Cardiac septum (tissue), 1 donor: Measurements from ENCODE around the gene KCNJ4. TPM values are rescaled to one million over a fixed set of nuclear protein-coding genes. Genes with fewer than 3 reads are reported as not detected.

Source experiments
- DNase-seq: peaks from one replicate; pipeline ENCODE4 v3.0.0-alpha.2; 2020; ENCODE audit warnings: low spot score
- intact Hi-C: fragments of 100-400 bp; cut with DNase I; formaldehyde crosslinking; loops from one replicate; pipeline ENCODE4 v1.14.0; 2022
- total RNA-seq: library from RNA; stranded (reverse); fragmentation: NEBNext Ultra II Directional; extraction: Animal tissue kit (Norgen Biotek cat#: 25700); gene quantifications from one replicate; pipeline ENCODE4 v1.2.1, GENCODE V29; 2021
- donor health status: DM: no; HTN: no; CAD: no.

Gene KCNJ4
- total RNA-seq, 1 donor from 2014 or later, result 67.8 TPM

GRCh38 chr22:38440747-38441350 is 14.2 kb downstream of the KCNJ4 start:
- DNase-seq, result no peak
- intact Hi-C loops, result no loop called here

DNA sequence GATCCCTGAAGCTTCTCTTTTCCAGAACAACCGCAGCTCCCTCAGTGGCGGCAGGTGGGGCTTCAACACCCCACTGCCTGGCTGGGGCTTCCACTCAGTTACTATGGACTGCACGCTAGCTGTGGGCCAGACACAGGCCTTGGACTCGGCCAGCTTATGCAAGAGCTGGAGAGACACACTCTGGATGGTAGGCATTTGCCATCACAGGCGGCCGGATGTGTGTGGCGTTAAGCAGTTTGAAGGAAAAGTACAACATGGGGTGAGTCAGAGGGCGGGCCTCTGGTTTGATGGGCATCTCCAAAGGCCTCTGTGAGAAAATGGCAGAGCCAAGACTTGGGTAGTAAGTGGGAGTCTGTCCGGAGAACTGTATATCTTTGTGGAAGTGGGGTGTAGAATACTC is 17.6 kb downstream of the KCNJ4 start:
- intact Hi-C loops, result no loop called here
- no peak for DNase-seq

DNA sequence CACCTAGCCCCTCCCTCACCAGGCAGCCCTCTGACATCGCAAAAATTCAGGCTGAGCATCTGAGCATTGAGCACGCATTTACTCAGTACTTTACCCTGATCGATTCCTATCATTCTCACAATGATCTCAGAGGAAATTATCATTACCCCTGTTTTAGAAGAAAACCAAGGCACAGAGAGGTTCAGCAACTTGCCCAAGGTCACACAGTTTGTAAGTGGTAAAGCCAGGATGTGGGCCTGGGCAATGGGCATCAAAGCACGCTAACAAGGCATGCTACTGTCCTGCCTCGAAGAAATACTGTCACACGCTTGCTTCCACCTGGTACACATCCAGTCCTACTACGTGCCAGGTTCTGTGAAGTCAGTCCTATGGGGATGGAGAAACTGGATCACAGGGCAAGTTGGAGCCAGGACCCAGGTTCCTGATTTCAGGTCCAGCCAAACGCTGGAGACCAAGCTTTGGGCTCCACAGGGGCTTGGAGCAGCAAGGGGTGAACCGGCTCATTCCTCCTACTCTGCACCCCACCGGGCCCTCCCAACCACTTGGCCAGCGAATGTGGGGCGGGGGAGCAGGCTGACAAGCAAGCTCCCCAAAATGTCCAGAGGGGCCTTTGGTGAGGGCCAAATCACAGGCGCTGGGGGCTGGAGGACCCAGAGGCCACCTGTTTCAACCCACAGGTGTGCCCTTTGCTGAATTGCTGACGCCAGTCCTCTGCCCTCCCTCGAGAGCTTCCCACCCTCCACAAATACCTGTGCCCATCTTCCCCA is 18.2 kb downstream of the KCNJ4 start:
- intact Hi-C loops, result no loop called here
- DNase-seq, result no peak

GRCh38 chr22:38435965-38436364 is 19.0 kb downstream of the KCNJ4 start:
- intact Hi-C loops, result no loop called here
- no peak for DNase-seq

DNA sequence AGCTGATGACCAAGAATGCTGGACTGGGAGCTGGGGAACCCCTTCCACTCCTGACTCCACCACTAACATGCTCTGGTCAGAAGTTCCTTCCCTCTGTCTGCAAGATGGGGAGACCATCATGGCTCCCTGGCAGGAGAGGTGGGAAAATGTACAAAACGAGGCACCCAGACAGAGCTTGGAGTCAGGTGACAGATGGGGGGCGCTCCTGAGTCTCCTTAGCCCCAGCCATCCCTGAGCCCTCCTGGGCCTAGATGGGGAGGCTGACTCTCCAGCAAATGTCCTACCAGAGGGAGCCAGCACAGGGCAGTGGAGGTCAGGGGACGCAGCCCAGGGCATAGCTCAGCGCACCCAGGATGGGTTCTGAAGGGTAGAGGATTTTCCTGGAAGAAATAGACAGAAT is 20.0 kb downstream of the KCNJ4 start:
- intact Hi-C loops, result no loop called here
- no peak for DNase-seq

GRCh38 chr22:38433871-38434270 is 21.1 kb downstream of the KCNJ4 start:
- intact Hi-C loops, result no loop called here
- DNase-seq, result no peak

- DNase-seq, result no peak
These were observed 22.7 kb downstream of the KCNJ4 start for GRCh38 chr22:38432264-38432663.

GRCh38 chr22:38431266-38432010 is 23.6 kb downstream of the KCNJ4 start:
- no peak for DNase-seq
- intact Hi-C loops, result no loop called here

More at GRCh38 chr22:38432264-38432663, 22.7 kb downstream of the KCNJ4 start:
- intact Hi-C loops, result no loop called here

DNA sequence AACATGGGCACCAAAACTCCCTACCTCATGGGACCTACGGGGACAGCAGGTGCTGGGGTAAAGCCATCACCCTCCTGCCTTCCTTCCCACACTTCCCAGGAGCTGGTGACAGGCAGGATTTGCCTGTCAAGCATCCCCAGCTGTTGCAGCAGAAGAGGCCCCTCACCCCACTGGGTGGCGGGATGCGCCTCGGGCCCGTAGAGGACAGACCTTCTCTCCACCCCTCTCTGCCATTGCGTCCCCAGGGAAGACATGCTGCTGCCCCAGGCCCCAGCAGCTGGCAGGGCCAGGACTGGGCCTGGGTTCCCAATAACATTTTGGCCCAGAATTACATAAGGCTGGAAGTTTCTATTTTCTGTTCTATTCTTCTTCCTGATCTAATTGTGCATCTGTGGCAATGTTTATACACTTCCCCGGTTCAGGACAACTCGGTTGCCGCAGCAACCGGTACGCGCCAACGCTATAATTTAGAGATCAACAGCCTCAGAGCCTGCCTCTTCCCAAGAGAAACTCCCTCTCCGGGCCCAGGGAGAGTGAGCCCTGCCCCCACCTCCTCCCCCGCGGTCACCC is 25.4 kb downstream of the KCNJ4 start:
- no peak for DNase-seq
- intact Hi-C loops, result no loop called here

GRCh38 chr22:38428714-38429113 is 26.3 kb downstream of the KCNJ4 start:
- DNase-seq, result no peak
- intact Hi-C loops, result no loop called here

DNA sequence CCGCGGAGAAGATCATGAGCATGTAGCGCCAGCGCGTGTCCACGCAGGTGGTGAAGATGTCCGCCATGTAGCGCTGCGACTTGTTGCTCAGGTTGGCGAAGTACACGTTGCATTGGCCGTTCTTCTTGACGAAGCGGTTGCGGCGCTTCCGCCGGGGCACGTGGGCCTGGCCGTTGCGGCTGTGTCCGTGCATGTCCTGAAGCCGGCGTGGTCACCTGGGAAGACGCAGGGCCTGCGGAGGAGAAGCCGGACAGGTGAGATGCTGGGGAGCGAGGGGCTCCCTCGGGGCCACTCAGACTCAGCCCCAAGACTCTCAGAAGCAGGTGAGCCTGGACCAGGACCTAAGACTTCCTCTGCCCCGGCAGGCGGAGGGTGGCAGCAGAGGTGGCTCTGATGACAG is 27.1 kb downstream of the KCNJ4 start:
- intact Hi-C loops, result no loop called here
- DNase-seq, result no peak

GRCh38 chr22:38427465-38427864 is 27.5 kb downstream of the KCNJ4 start:
- intact Hi-C loops, result no loop called here
- no peak for DNase-seq

DNA sequence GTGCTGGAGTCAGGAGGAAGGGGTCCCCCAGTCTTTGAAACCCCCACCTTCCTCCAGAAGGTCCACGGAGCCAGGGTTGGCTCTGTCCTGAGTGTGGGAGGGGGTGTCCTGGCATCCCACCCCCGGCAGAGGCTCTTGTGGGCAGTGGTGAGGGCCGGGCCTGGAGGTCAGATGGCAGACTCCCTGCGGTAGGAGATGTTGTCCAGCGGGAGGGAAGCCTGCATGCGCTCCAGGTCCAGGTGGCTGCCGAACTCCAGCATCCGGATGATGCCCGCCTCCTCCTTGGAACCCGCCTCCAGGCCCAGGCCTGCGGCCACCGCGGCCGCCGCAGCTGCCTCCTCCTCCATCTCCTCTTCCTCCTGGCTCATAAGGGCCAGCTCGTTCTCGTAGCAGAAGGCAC is 28.4 kb downstream of the KCNJ4 start:
- intact Hi-C loops, result no loop called here
- DNase-seq, result no peak

DNA sequence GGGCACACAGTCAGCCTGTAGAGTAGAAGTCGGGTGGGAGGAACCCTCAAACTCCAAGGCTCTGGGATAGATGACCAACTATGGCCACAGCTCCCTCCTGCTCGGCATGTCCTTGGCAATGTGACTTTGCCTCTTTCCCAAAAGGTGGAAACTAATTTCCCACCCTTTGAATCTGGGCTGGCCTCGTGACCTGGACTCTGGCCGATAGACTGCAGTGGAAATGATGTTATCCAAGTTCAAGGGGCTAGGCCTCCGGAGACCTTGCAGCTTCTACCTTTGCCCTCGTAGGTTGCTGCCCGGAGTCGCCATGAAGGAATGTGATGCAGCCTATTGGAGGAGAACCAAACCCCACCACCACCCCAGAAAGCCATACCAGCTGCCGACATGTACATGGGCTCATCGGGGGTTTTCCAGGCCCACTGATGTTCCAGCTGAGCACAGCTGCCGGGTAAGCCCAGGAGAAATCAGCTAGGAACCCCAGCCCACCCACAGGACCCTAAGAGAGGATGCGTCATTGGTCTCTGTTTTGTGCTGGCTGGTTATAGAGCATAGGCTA is 30.4 kb downstream of the KCNJ4 start:
- intact Hi-C loops, result no loop called here
- DNase-seq, result no peak

DNA sequence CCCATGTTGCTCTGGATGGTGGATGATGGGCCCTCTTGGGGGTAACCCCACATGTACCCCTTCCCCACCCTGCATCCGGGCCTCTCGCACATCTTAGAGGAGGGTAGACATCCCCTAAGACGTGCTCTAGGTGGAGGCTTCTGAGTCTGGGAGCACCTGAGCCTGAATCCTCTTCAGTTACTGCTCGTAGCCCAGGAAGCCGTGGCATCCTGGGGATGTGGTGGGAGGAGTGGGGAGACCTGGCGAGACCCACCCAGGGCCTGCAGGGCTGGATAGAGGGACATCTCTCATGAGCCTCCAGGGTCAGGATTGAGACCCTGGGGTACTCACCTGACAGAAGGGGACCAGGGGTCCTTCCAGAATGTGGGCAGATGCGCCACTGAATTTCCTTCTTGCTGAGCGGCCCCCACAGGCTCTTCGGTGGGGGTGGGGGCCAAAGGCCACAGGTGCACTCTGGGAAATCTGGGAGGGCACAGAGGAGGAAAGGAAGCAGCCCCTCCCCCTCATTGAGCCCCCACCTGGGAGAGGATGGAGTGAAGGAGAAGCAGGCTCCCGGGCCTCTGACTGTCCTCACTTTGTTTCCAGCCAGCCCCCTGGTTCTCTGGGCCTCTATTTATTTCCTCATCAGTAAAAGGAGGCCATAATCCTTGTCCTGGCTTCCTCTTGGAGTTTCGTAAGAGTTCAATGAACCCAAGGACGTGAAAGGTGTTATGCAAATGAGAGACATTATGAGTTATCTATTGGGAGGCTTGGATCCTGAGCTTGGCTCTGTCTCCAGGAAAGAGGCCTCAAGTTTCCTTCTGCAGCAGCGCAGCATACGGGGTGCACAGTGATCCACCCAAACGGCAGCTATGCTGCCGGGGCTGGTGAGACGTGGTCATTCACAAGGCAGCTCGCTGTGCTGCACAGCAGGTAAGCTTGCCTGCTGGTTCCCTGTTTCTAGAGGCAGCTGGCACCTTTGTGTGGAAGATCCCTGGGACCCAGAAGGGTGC is 31.2 kb downstream of the KCNJ4 start:
- intact Hi-C loops, result no loop called here
- DNase-seq, result no peak

DNA sequence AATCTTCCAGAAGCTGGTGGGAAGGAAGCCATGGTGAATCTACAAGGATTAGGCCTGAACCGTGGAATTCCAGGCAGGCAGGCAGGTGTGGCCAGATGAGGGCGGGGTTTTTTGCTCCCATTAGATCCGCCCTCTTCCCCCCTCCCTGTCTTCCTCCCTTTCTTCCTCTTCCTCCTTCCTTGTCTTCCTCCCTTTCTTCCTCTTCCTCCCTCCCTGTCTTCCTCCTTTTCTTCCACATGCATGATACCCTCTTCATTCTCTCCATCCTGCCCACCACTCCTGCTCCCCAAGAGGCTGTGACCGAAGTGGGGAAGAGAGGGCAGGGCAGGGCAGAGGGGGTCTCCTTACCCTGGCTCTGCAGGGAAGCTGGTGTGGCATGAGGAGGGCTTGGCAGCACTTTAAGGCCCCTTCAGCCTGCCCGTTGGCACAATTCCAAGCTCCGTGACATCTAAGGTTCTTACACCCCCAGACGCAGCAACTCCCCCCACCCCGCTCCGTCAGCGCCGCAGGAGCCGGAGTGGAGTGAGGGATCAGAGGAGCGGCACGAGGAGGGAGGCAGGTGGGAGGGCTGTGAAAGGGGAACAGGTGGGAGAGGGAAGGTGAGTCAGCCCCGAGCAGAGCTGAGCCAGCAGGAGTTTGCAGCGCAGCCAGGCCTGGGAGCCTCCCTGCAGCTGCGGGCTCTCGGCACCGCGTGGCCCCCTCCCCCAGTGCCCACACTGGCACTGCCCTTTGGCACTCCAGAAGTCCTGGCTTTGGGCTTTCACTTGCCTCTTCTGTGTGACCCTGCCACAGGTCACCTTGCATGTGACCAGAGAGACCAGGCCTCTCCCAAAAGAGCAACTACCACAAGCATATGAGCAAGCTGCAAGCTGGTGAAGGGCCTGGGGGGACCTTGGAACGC is 32.1 kb downstream of the KCNJ4 start:
- intact Hi-C loops, result no loop called here
- DNase-seq, result no peak

GRCh38 chr22:38420734-38421133 is 34.3 kb downstream of the KCNJ4 start:
- no peak for DNase-seq
- intact Hi-C loops, result no loop called here

- intact Hi-C loops, result loop anchor here (10.0 kb wide), 1 partner anchor 45 kb away; the partner anchor contains the start of gene KDELR3
These were observed 35.2 kb downstream of the KCNJ4 start for GRCh38 chr22:38419858-38420160.

More at GRCh38 chr22:38419858-38420160, 35.2 kb downstream of the KCNJ4 start:
- DNase-seq, result no peak
